K562 (cell line): ENCODE results near the gene SCG3. TPM values are rescaled to one million over a fixed set of nuclear protein-coding genes. Genes with fewer than 3 reads are reported as not detected.

Experiments
- BHLHE40 ChIP-seq: IDR thresholded peaks from 2 replicates; pipeline ENCODE4 v1.6.1; 2011; ENCODE audit warnings: low read length, improper control_type of control experiment
- BRD9 ChIP-seq: fragments of 450-650 bp; IDR thresholded peaks from 2 replicates; pipeline ENCODE4 v1.6.1; 2018; ENCODE audit warnings: low read depth; ENCODE audit not compliant: partially characterized antibody
- ESRRA ChIP-seq: fragments of 450-650 bp; IDR thresholded peaks from 2 replicates; pipeline ENCODE4 v1.6.1; 2014; ENCODE audit warnings: low read depth, mild to moderate bottlenecking, moderate library complexity, borderline replicate concordance
- EZH2 ChIP-seq: IDR thresholded peaks from 2 replicates; pipeline ENCODE4 v1.6.1; 2012; ENCODE audit warnings: low read depth, mild to moderate bottlenecking, inconsistent platforms, low read length, borderline replicate concordance
- HMG20B ChIP-seq: fragments of 250-450 bp; sonication (Bioruptor Pico); IDR thresholded peaks from 2 replicates; pipeline ENCODE4 v1.5.0; 2021; ENCODE audit warnings: mild to moderate bottlenecking
- HNRNPLL ChIP-seq: fragments of 200-400 bp; formaldehyde crosslinking; IDR thresholded peaks from 2 replicates; pipeline ENCODE4 v1.6.1; 2017; ENCODE audit warnings: low read length, low read depth, mild to moderate bottlenecking; ENCODE audit not compliant: poor library complexity, severe bottlenecking
- KHSRP ChIP-seq: fragments of 450-650 bp; IDR thresholded peaks from 2 replicates; pipeline ENCODE4 v1.6.1; 2017
- KLF13 ChIP-seq: fragments of 450-650 bp; IDR thresholded peaks from 2 replicates; pipeline ENCODE4 v1.6.1; 2016; ENCODE audit warnings: missing genetic modification characterization, low read depth, mild to moderate bottlenecking, missing compliant biosample characterization, moderate library complexity, borderline replicate concordance
- L3MBTL2 ChIP-seq: fragments of 450-650 bp; IDR thresholded peaks from 2 replicates; pipeline ENCODE4 v1.6.1; 2016; ENCODE audit warnings: mild to moderate bottlenecking, moderate library complexity
- POLR2AphosphoS5 ChIP-seq: IDR thresholded peaks from 2 replicates; pipeline ENCODE4 v1.6.1; 2011; ENCODE audit warnings: mild to moderate bottlenecking, low read depth, low read length, moderate library complexity; ENCODE audit not compliant: control insufficient read depth, insufficient read depth
- SMARCC2 ChIP-seq: fragments of 450-650 bp; IDR thresholded peaks from 2 replicates; pipeline ENCODE4 v1.6.1; 2017; ENCODE audit warnings: antibody characterized with exemption, moderate library complexity, mild to moderate bottlenecking, low read depth
- TAF7 ChIP-seq: fragments of 450-650 bp; IDR thresholded peaks from 2 replicates; pipeline ENCODE4 v1.6.1; 2016; ENCODE audit warnings: missing genetic modification characterization, missing compliant biosample characterization
- TBL1XR1 ChIP-seq, 2 experiments: IDR thresholded peaks; 2 replicates each; pipeline ENCODE4 v1.6.1; 2012; ENCODE audit warnings: improper control_type of control experiment in 2 of 2, low read length in 2 of 2, mild to moderate bottlenecking in 1 of 2
- polyA plus RNA-seq, 8 experiments: library from polyadenylated mRNA; depleted of rRNA in 4 of 8; stranded (reverse) in 5 of 8; unstranded in 3 of 8; fragments of >200 nt; fragmentation: Nextera tagmentation in 2 of 8; fragmentation: Illumina TruSeq in 1 of 8; extraction: Ambion mirVana in 2 of 8; extraction: Trizol in 1 of 8; gene quantifications; 2 replicates each; pipeline versions ENCODE4 v1.2.1 to v1.2.3, GENCODE V29; 2011 to 2014; ENCODE audit warnings: inconsistent platforms in 1 of 8, missing spikeins in 1 of 8
- total RNA-seq, 7 experiments: library from RNA; depleted of rRNA in 6 of 7; stranded (reverse); fragments of >200 nt in 6 of 7; fragmentation: Illumina TruSeq in 2 of 7; extraction: Trizol in 2 of 7; gene quantifications; 2 replicates each; pipeline versions ENCODE4 v1.2.1 to v1.2.3, GENCODE V29; 2011 to 2021; ENCODE audit warnings: low replicate concordance in 1 of 7
- TF ChIP-seq, protein P1 (sequence below): fragments of 450-650 bp; IDR thresholded peaks from 2 replicates; pipeline ENCODE4 v1.6.1; 2017; ENCODE audit warnings: antibody characterized with exemption, mild to moderate bottlenecking
- TF ChIP-seq, protein P2 (sequence below): fragments of 450-650 bp; IDR thresholded peaks from one replicate; pipeline ENCODE4 v1.6.1; 2018; ENCODE audit warnings: mild to moderate bottlenecking, moderate library complexity; ENCODE audit not compliant: partially characterized antibody
- TF ChIP-seq, protein P3 (sequence below), 2 experiments: fragments of 150-350 bp in 1 of 2; IDR thresholded peaks; 2 replicates each; pipeline ENCODE4 v1.6.1; 2012 to 2016; ENCODE audit warnings: low read depth in 2 of 2, low read length in 2 of 2, mild to moderate bottlenecking in 1 of 2, moderate library complexity in 1 of 2
- TF ChIP-seq, protein P4 (sequence below): IDR thresholded peaks from 2 replicates; pipeline ENCODE4 v1.6.1; 2014; ENCODE audit warnings: antibody characterized with exemption

SCG3 gene
- total and polyA plus RNA-seq, 9 of the 15 experiments (the other 6 are each of a cell fraction or from before 2014, with no cell fraction given): 13.0 to 43.8 (median 21.0) TPM

DNA sequence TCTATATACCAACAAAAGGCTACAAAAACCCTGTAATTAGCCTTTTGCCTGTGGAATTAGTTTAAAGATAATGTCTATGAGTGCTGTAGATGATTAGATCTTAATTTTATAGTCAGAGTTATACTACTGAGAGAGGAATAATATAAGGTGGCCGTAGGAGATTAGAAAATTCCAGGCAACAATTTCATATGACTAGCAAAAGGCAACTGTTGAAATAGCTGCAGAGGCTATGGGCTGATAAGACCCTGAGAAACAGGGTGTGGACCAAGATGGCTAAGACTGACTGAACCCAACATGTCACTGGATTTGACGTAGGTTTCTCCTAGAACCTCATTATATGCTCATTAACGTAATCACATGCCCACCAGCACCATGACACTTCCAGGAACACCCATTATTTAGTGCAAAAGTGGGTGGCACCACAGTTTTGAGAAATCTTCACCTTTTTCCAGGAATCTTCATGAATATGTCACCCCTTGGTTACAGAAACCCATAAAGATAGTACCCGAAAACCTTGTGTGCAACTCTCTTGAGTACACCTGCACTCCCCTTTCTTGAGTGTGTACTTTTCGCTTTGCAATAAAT lies 29.1 kb upstream of the SCG3 start (continued):
- TF ChIP-seq, protein P1, sequence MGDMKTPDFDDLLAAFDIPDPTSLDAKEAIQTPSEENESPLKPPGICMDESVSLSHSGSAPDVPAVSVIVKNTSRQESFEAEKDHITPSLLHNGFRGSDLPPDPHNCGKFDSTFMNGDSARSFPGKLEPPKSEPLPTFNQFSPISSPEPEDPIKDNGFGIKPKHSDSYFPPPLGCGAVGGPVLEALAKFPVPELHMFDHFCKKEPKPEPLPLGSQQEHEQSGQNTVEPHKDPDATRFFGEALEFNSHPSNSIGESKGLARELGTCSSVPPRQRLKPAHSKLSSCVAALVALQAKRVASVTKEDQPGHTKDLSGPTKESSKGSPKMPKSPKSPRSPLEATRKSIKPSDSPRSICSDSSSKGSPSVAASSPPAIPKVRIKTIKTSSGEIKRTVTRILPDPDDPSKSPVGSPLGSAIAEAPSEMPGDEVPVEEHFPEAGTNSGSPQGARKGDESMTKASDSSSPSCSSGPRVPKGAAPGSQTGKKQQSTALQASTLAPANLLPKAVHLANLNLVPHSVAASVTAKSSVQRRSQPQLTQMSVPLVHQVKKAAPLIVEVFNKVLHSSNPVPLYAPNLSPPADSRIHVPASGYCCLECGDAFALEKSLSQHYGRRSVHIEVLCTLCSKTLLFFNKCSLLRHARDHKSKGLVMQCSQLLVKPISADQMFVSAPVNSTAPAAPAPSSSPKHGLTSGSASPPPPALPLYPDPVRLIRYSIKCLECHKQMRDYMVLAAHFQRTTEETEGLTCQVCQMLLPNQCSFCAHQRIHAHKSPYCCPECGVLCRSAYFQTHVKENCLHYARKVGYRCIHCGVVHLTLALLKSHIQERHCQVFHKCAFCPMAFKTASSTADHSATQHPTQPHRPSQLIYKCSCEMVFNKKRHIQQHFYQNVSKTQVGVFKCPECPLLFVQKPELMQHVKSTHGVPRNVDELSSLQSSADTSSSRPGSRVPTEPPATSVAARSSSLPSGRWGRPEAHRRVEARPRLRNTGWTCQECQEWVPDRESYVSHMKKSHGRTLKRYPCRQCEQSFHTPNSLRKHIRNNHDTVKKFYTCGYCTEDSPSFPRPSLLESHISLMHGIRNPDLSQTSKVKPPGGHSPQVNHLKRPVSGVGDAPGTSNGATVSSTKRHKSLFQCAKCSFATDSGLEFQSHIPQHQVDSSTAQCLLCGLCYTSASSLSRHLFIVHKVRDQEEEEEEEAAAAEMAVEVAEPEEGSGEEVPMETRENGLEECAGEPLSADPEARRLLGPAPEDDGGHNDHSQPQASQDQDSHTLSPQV: peak; percentile 60; the same call in 1 of the 2 replicates
- TF ChIP-seq POLR2AphosphoS5 (peak; percentile 89), EZH2 (no peak; the same call in 1 of the 2 replicates), TBL1XR1 (IDR thresholded peaks at IDR 0.05; ENCODE audit: low read length in 2 of 2) (peak in 1 of 2 experiments; percentile 83; a peak in 2 of 4 replicates), SMARCC2 (peak; percentile 86), KHSRP (0 out of 2 replicates have a peak, but pooled peaks have one; percentile 39), HNRNPLL (no peak), KLF13 (tag) (no peak), BRD9 (no peak), BHLHE40 (peak; percentile 31; the same call in 1 of the 2 replicates), TAF7 (no peak), ESRRA (no peak), HMG20B (no peak), L3MBTL2 (0 out of 2 replicates have a peak, but pooled peaks have one; percentile 22)
- TF ChIP-seq, protein P2, sequence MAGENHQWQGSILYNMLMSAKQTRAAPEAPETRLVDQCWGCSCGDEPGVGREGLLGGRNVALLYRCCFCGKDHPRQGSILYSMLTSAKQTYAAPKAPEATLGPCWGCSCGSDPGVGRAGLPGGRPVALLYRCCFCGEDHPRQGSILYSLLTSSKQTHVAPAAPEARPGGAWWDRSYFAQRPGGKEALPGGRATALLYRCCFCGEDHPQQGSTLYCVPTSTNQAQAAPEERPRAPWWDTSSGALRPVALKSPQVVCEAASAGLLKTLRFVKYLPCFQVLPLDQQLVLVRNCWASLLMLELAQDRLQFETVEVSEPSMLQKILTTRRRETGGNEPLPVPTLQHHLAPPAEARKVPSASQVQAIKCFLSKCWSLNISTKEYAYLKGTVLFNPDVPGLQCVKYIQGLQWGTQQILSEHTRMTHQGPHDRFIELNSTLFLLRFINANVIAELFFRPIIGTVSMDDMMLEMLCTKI: no peak
- TF ChIP-seq, protein P3, sequence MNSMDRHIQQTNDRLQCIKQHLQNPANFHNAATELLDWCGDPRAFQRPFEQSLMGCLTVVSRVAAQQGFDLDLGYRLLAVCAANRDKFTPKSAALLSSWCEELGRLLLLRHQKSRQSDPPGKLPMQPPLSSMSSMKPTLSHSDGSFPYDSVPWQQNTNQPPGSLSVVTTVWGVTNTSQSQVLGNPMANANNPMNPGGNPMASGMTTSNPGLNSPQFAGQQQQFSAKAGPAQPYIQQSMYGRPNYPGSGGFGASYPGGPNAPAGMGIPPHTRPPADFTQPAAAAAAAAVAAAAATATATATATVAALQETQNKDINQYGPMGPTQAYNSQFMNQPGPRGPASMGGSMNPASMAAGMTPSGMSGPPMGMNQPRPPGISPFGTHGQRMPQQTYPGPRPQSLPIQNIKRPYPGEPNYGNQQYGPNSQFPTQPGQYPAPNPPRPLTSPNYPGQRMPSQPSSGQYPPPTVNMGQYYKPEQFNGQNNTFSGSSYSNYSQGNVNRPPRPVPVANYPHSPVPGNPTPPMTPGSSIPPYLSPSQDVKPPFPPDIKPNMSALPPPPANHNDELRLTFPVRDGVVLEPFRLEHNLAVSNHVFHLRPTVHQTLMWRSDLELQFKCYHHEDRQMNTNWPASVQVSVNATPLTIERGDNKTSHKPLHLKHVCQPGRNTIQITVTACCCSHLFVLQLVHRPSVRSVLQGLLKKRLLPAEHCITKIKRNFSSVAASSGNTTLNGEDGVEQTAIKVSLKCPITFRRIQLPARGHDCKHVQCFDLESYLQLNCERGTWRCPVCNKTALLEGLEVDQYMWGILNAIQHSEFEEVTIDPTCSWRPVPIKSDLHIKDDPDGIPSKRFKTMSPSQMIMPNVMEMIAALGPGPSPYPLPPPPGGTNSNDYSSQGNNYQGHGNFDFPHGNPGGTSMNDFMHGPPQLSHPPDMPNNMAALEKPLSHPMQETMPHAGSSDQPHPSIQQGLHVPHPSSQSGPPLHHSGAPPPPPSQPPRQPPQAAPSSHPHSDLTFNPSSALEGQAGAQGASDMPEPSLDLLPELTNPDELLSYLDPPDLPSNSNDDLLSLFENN (IDR thresholded peaks at IDR 0.05; ENCODE audit: low read depth in 2 of 2, low read length in 2 of 2): 0 out of 4 replicates have a peak, but pooled peaks of 1 of the 2 experiments have one; percentile 56
- TF ChIP-seq, protein P4, sequence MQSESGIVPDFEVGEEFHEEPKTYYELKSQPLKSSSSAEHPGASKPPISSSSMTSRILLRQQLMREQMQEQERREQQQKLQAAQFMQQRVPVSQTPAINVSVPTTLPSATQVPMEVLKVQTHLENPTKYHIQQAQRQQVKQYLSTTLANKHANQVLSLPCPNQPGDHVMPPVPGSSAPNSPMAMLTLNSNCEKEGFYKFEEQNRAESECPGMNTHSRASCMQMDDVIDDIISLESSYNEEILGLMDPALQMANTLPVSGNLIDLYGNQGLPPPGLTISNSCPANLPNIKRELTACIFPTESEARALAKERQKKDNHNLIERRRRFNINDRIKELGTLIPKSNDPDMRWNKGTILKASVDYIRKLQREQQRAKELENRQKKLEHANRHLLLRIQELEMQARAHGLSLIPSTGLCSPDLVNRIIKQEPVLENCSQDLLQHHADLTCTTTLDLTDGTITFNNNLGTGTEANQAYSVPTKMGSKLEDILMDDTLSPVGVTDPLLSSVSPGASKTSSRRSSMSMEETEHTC: peak; percentile 73
